ENCODE measurements around the gene UGT8. TPM values are rescaled to one million over a fixed set of nuclear protein-coding genes. Genes with fewer than 3 reads are reported as not detected.
"Not testable (repeated sequence)": the region's sequence is repeated elsewhere in the genome, so short reads cannot be mapped to it uniquely, and the experiment has no call there.

UGT8 gene
- total RNA-seq, 2 donors from 2014 or later = 0.50 to 0.62 TPM

DNA sequence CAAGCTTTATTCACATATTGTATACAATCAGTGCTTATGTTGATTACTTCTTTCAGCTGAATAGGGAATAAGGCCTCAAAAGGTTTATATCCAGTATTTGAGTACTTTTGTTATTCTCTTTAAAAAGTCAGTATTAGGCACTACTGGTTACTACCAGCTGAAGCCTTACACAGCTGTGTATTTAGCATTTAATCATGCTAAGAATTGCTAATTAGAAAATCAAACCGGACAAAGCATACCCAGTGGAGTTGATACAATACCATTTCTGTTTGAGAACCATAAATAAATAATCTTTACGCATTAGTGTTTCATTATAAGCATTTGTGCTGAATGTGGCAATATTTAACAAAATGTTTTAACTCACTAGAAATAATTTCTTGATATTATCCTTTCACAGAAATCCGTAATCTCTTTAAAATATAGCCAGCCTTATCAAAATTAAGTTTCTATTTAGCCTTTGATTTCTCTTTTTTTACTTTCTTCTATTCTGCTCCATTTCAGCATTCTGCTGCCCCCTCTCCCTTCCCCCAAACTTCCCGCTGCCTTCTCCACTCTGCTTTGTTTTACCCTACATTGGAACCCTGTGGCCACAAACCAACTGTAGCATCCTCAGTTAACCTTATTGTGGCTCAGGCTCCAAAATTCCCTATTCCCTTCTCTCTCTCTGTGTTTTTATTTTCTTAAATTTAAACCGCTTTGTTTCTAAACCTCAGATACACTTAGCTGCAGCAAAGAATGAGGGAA lies 37.8 kb downstream of the UGT8 start:
- Mint-ChIP-seq H3K27me3 (no peaks in the 10 kb centered on the region), H3K27ac (no peak overlapping the region), H3K4me3 (no peak overlapping the region), H3K4me1 (no peaks in the 10 kb centered on the region), H3K36me3 (ENCODE audit: low read depth) (peaks cover 3% of the 10 kb centered on the region)
- no peaks in the 10 kb centered on the region for H3K9me3 ChIP-seq (ENCODE audit: control insufficient read depth, low read length, poor library complexity, severe bottlenecking)
- DNase-seq = no peak
- ATAC-seq = no peak

DNA sequence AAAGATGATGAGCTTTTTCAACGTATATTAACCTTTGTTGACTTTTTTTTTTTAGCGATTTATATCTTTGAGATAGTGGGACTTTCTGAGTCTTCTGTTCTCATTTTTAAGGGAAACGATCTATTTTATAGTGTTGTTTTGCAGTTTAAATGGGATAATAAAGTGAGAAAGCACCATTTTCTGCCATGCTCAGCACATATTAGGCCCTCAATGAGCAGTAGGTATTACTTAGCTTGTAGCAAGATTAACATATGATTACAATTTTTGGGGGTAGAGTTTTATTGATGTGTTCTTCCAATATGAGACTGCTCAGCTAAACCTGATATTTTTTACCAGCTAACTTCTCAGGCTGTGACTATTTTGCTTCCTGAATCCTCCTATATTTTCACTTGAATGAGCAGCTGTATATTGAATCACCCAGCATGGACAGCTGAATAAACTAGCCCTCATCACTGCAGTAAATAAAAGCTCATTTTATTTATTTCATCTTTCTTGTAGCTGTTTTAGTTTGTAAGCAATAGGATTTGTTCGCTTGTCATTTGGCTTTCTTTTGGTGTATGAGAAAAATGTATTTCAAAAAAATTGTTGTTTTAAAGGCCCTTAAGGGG lies 43.7 kb downstream of the UGT8 start:
- DNase-seq (no peak), ATAC-seq (no peak)
- Mint-ChIP-seq H3K36me3 (ENCODE audit: low read depth) (no peaks in the 10 kb centered on the region), H3K27ac (no peak overlapping the region), H3K4me3 (no peak overlapping the region), H3K4me1 (no peaks in the 10 kb centered on the region), H3K27me3 (peaks cover 9% of the 10 kb centered on the region)
- no peaks in the 10 kb centered on the region for H3K9me3 ChIP-seq (ENCODE audit: control insufficient read depth, low read length, poor library complexity, severe bottlenecking)

DNA sequence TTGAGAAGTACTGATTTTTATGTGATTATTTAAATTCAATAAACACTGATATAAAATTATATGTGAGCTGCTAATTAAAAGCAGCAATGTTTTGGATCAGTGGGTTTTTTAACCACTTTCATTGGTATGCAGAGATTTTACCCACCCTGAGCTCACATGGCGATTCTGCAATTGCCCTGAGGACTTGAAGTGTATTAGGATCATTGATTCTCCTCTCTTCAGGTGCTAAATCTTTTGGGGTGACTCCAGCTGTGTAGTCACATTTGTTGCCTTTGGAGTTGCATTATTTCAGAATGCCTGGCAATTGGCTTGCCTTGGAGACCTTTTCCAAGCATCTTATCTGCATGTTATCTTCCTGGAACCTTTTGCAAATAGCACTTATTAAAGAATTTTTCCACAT lies 51.3 kb downstream of the UGT8 start:
- no peak overlapping the region for H3K27ac Mint-ChIP-seq
- peaks cover 18% of the 10 kb centered on the region for H3K27me3 Mint-ChIP-seq
- ATAC-seq (no peak), DNase-seq (no peak)
- H3K9me3 ChIP-seq (ENCODE audit: control insufficient read depth, low read length, poor library complexity, severe bottlenecking) = no peaks in the 10 kb centered on the region
- H3K4me1 Mint-ChIP-seq = peaks cover 3% of the 10 kb centered on the region
- no peak overlapping the region for H3K4me3 Mint-ChIP-seq
- H3K36me3 Mint-ChIP-seq (ENCODE audit: low read depth) = no peaks in the 10 kb centered on the region

DNA sequence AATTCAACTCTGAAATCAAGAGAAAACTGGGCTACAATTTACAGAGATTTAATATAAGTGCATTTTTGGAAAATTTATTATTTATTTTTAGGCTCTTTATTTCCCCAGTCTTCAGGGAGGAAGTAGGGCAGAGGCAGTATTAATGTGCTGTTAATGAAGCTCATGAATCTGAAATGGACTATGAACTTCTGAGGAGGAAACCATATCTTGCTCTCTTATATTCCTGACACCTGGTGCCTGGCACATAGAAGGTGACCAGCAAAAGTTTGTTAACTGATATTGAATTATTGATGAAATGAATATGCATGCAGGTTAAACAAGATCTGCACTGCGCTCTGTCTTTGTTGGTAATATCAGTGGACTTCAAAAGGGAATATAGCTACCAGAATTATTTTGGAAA lies 55.1 kb downstream of the UGT8 start:
- H3K9me3 ChIP-seq (ENCODE audit: control insufficient read depth, low read length, poor library complexity, severe bottlenecking) = no peaks in the 10 kb centered on the region
- DNase-seq = no peak
- Mint-ChIP-seq H3K4me3 (no peak overlapping the region), H3K27me3 (peaks cover 31% of the 10 kb centered on the region), H3K36me3 (ENCODE audit: low read depth) (no peaks in the 10 kb centered on the region), H3K27ac (no peak overlapping the region), H3K4me1 (peaks cover 3% of the 10 kb centered on the region)
- ATAC-seq = no peak

DNA sequence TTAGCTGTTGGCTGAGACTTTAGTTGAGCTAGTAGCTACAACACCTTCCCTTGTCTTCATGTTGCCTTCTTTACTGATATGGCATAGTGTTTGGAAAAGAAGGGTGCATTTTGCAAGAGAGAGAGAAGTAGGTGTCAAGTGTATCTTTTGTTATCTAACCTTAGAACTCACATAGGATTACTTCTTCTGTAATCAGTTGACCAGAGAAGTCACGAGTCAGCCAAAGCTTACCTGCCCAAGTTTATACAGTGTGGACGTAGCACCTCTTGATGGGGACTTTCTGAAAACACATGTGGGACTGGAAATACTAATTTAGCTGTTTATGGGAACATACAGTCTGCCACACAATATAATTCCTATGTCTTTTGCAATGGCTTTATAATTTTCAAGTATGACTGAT lies 56.0 kb downstream of the UGT8 start:
- peaks cover 31% of the 10 kb centered on the region for H3K27me3 Mint-ChIP-seq
- H3K4me3 Mint-ChIP-seq = no peak overlapping the region
- no peak for DNase-seq

DNA sequence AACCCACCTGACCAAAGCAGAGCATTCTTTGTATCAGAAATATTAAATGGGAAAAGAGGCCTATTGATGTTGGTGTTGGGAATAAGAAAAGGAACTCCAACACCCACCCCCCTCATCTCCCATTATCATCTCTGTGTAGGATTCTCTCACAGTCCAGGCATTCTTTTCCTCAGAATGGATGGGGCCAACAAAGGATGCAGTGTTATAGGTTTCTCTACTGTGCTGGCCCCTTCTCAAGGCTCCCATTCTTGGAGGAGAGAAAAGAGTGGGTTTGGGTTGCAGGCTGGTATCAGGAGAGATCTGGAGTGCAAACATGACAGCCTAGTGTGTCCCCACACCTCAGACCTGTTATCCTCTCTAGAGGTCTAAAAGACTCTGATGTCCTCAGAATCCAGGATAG lies 59.6 kb downstream of the UGT8 start:
- Mint-ChIP-seq H3K36me3 (ENCODE audit: low read depth) (no peaks in the 10 kb centered on the region), H3K27me3 (peaks cover 25% of the 10 kb centered on the region), H3K4me3 (no peak overlapping the region), H3K4me1 (peaks cover 2% of the 10 kb centered on the region), H3K27ac (no peak overlapping the region)
- DNase-seq = no peak
- ATAC-seq = no peak
- no peaks in the 10 kb centered on the region for H3K9me3 ChIP-seq (ENCODE audit: control insufficient read depth, low read length, poor library complexity, severe bottlenecking)

More for the DNA sequence above, 56.0 kb downstream of the UGT8 start:
- Mint-ChIP-seq H3K36me3 (ENCODE audit: low read depth) (no peaks in the 10 kb centered on the region), H3K27ac (no peak overlapping the region), H3K4me1 (peaks cover 3% of the 10 kb centered on the region)
- ATAC-seq = no peak
- H3K9me3 ChIP-seq (ENCODE audit: control insufficient read depth, low read length, poor library complexity, severe bottlenecking) = no peaks in the 10 kb centered on the region

DNA sequence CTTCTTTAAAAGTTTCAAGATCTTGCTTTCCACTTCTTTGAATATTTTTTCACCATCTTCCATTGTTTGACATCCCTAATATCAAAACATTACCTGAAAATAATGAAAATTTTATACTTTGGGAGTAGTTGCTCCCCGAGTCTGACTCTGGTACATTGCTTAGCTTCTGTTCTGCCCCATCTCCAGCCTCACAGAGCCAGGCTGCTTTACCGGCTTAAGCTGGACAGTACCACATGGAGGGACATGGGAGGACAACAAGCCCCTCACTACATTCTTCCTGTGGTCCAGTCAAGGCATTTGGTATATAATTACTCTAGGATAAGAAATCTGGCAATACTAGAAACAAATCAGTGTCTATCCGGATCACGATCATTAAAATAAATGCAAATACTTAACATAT lies 60.2 kb downstream of the UGT8 start:
- no peak overlapping the region for H3K4me3 Mint-ChIP-seq
- H3K36me3 Mint-ChIP-seq (ENCODE audit: low read depth) = no peaks in the 10 kb centered on the region
- ATAC-seq (no peak), DNase-seq (no peak)
- H3K27ac Mint-ChIP-seq = no peak overlapping the region
- H3K4me1 Mint-ChIP-seq = peaks cover 2% of the 10 kb centered on the region
- no peaks in the 10 kb centered on the region for H3K9me3 ChIP-seq (ENCODE audit: control insufficient read depth, low read length, poor library complexity, severe bottlenecking)
- H3K27me3 Mint-ChIP-seq = peaks cover 25% of the 10 kb centered on the region

DNA sequence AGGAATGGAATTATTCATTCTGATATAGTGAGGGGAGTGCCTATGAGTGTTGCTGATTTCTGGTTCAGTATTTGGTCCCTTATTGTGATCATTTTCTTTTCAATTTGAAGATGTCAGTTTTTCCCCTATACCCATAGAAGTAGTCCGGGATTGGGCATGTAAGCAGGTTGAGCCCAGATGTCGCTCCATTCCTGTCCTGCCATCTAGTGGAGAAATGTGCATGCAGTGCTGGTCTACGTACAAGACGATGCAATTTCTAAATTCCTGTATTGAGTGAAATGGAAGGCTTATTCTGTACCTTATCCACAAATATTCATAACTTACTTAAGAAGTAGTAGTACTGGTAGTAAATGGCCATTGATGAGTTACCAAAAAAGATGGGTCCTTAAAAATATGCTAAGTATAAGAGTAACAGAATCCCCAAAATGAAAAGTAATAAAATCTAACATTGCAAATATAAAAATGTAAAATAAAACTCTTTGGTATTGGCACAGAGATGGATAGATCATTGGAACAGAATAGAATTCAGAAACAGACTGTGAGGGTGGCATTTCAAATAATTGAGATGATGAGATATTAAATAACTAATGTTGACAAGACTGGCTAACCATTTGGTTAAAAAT lies 60.9 kb downstream of the UGT8 start:
- no peaks in the 10 kb centered on the region for H3K9me3 ChIP-seq (ENCODE audit: control insufficient read depth, low read length, poor library complexity, severe bottlenecking)
- no peak overlapping the region for H3K27ac Mint-ChIP-seq
- H3K4me3 Mint-ChIP-seq = no peak overlapping the region
- no peaks in the 10 kb centered on the region for H3K36me3 Mint-ChIP-seq (ENCODE audit: low read depth)
- ATAC-seq (peak; percentile 69), DNase-seq (peak in 1 of 3 donors; percentile 7)
- peaks cover 2% of the 10 kb centered on the region for H3K4me1 Mint-ChIP-seq
- peaks cover 25% of the 10 kb centered on the region for H3K27me3 Mint-ChIP-seq

DNA sequence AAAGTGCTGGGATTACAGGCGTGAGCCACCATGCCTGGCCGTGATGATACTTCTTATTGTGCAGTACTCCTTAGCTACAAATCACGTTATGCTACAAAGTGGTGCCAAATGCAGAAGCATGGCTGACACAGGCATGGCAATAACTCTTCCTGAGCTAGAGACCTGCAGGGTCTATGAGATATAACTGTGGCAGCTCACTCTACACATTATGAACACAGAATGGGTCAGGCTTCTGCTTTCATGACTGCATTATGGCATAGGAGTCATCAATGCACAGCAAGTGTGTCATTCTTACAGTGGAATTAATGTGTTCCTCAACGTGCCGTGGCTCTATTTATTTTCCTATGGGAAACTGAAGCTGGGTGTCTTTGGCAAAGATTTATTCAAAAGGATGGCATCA lies 64.5 kb downstream of the UGT8 start:
- Mint-ChIP-seq H3K4me1 (peaks cover 2% of the 10 kb centered on the region), H3K36me3 (ENCODE audit: low read depth) (no peaks in the 10 kb centered on the region), H3K27ac (no peak overlapping the region), H3K4me3 (no peak overlapping the region), H3K27me3 (peaks cover 14% of the 10 kb centered on the region)
- no peaks in the 10 kb centered on the region for H3K9me3 ChIP-seq (ENCODE audit: control insufficient read depth, low read length, poor library complexity, severe bottlenecking)
- DNase-seq = no peak
- no peak for ATAC-seq

DNA sequence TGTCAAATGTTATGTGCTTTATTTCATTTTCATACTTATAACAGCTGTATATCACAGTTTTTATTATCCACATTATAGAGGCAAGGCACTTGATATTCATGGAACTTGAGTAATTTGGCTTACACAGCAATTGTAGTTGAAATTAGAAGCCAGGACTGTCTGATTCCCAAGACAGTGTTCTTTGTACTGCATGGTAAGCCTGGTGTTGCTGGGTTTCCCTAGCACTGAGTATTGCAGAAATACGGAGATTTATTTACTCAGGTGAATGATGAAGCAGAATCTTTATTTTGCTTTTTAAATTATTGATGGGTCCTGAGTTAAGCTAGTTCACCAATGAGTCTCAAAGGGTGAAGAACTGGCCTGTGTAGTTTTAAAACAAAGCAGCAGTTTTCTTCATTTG lies 70.0 kb downstream of the UGT8 start:
- Mint-ChIP-seq H3K27me3 (peaks cover 6% of the 10 kb centered on the region), H3K36me3 (ENCODE audit: low read depth) (no peaks in the 10 kb centered on the region), H3K4me3 (no peak overlapping the region), H3K4me1 (no peaks in the 10 kb centered on the region), H3K27ac (no peak overlapping the region)
- H3K9me3 ChIP-seq (ENCODE audit: control insufficient read depth, low read length, poor library complexity, severe bottlenecking) = no peaks in the 10 kb centered on the region
- ATAC-seq = no peak
- DNase-seq = no peak

DNA sequence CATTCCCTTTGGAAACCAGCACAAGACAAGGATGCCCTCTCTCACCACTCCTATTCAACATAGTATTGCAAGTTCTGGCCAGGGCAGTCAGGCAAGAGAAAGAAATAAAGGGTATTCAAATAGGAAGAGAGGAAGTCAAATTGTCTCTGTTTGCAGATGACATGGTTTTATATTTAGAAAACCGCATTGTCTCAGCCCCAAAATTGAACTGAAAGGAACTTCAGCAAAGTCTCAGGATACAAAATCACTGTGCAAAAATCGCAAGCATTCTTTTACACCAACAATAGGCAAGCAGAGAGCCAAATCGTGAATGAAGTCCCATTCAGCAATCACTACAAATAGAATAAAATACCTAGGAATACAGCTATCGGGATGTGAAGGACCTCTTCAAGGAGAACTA lies 72.1 kb downstream of the UGT8 start:
- not testable (repeated sequence) for DNase-seq; H3K27ac Mint-ChIP-seq; H3K9me3 ChIP-seq (ENCODE audit: control insufficient read depth, low read length, poor library complexity, severe bottlenecking); H3K36me3 Mint-ChIP-seq (ENCODE audit: low read depth); H3K4me3 Mint-ChIP-seq; H3K4me1 Mint-ChIP-seq; H3K27me3 Mint-ChIP-seq; ATAC-seq

DNA sequence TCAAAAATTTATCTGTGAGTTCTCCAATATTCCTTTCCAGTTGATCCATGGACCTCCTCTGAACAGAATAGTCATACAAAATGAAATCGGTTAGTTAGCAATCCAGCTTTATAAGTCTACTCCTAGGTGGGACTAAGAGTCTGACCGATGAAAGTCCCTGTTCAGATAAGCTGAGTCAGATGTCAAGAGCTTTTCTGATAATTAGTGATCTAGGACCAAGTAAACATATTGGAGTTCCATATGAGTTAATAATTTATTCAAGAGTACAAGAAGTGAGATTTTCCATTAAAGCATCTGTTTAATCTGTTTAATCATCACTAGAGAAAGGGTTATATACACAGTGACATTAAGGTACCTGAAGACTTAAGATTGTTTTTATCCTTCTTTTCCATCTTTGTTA lies 74.7 kb downstream of the UGT8 start:
- Mint-ChIP-seq H3K4me3 (no peak overlapping the region), H3K4me1 (peaks cover 2% of the 10 kb centered on the region), H3K27me3 (peaks cover 7% of the 10 kb centered on the region), H3K36me3 (ENCODE audit: low read depth) (no peaks in the 10 kb centered on the region), H3K27ac (no peak overlapping the region)
- no peaks in the 10 kb centered on the region for H3K9me3 ChIP-seq (ENCODE audit: control insufficient read depth, low read length, poor library complexity, severe bottlenecking)
- ATAC-seq (no peak), DNase-seq (no peak)

DNA sequence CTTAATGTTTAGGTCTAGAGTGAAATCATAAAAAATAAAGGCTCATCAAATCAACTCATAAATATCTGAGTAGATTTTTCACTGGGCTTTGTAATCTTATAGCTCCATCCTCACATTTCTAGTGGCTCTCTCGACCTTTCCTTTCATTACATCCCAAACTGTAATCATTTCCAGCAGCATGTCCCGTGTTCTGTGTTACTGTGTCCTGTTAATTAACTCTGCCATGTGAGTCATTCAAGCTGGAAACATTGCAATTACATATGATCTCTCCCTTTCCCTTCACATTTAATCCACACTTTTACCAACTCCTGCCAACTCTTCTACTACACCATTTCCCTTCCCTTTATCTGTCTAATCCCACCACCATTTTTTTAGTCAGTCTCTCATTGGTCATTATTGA lies 75.5 kb downstream of the UGT8 start:
- ATAC-seq (no peak), DNase-seq (no peak)
- Mint-ChIP-seq H3K27ac (no peak overlapping the region), H3K36me3 (ENCODE audit: low read depth) (no peaks in the 10 kb centered on the region), H3K27me3 (peaks cover 7% of the 10 kb centered on the region), H3K4me3 (no peak overlapping the region), H3K4me1 (peaks cover 2% of the 10 kb centered on the region)
- H3K9me3 ChIP-seq (ENCODE audit: control insufficient read depth, low read length, poor library complexity, severe bottlenecking) = no peaks in the 10 kb centered on the region

All from T-helper 17 cell (primary cell).